ENCODE data around the gene SFMBT2.

SFMBT2 gene

GRCh38 chr10:7170626-7171322 lies 240.1 kb downstream of the SFMBT2 start:
- DNase-seq, result no peak

GRCh38 chr10:7168414-7168813 lies 242.4 kb downstream of the SFMBT2 start:
- DNase-seq, result no peak

GRCh38 chr10:7165500-7166177 lies 245.2 kb downstream of the SFMBT2 start:
- DNase-seq, result no peak

- DNase-seq, result no peak
These were observed 245.9 kb downstream of the SFMBT2 start for GRCh38 chr10:7164955-7165354.

- DNase-seq, result no peak
These were observed 248.5 kb downstream of the SFMBT2 start for GRCh38 chr10:7162331-7162730.

GRCh38 chr10:7161484-7162250 lies 249.2 kb downstream of the SFMBT2 start:
- no peak for DNase-seq

- DNase-seq, result no peak
These were observed 250.9 kb downstream of the SFMBT2 start for GRCh38 chr10:7159928-7160327.

- peak in 1 of 2 donors; percentile 21 for DNase-seq
These were observed 251.3 kb downstream of the SFMBT2 start for GRCh38 chr10:7159517-7159916.

- DNase-seq, result no peak
These were observed 253.7 kb downstream of the SFMBT2 start for GRCh38 chr10:7157091-7157490.

- no peak for DNase-seq
These were observed 257.1 kb downstream of the SFMBT2 start for GRCh38 chr10:7153750-7154149.

GRCh38 chr10:7152982-7153381 lies 257.9 kb downstream of the SFMBT2 start:
- DNase-seq, result no peak

GRCh38 chr10:7152341-7152740 lies 258.5 kb downstream of the SFMBT2 start:
- DNase-seq, result no peak

GRCh38 chr10:7151538-7151937 lies 259.3 kb downstream of the SFMBT2 start:
- no peak for DNase-seq

- DNase-seq, result no peak
These were observed 260.5 kb downstream of the SFMBT2 start for GRCh38 chr10:7150349-7150748.

GRCh38 chr10:7146189-7146588 lies 264.6 kb downstream of the SFMBT2 start:
- no peak for DNase-seq

- DNase-seq, result no peak
These were observed 274.8 kb downstream of the SFMBT2 start for GRCh38 chr10:7136016-7136415.

GRCh38 chr10:7135188-7135587 lies 275.6 kb downstream of the SFMBT2 start:
- DNase-seq, result no peak

- no peak for DNase-seq
These were observed 276.4 kb downstream of the SFMBT2 start for GRCh38 chr10:7134448-7134847.

- no peak for DNase-seq
These were observed 276.9 kb downstream of the SFMBT2 start for GRCh38 chr10:7133958-7134357.

- no peak for DNase-seq
These were observed 277.6 kb downstream of the SFMBT2 start for GRCh38 chr10:7133278-7133677.

GRCh38 chr10:7130191-7130911 lies 280.5 kb downstream of the SFMBT2 start:
- DNase-seq, result no peak

GRCh38 chr10:7123774-7124173 lies 287.1 kb downstream of the SFMBT2 start:
- DNase-seq, result no peak

- DNase-seq, result no peak
These were observed 288.3 kb downstream of the SFMBT2 start for GRCh38 chr10:7122561-7122960.
